GM21717 (cell line): ENCODE results near the gene SKIC3.
A peak's percentile ranks its signal among the peaks of the same experiment; 100 is the strongest.

ENCODE experiments used
- ATAC-seq: cut with Tn5 transposase; IDR thresholded peaks from one replicate; pipeline ENCODE4 v1.9.1; 2021; ENCODE audit warnings: mild to moderate bottlenecking, moderate library complexity; ENCODE audit not compliant: unreplicated experiment

SKIC3 gene

DNA sequence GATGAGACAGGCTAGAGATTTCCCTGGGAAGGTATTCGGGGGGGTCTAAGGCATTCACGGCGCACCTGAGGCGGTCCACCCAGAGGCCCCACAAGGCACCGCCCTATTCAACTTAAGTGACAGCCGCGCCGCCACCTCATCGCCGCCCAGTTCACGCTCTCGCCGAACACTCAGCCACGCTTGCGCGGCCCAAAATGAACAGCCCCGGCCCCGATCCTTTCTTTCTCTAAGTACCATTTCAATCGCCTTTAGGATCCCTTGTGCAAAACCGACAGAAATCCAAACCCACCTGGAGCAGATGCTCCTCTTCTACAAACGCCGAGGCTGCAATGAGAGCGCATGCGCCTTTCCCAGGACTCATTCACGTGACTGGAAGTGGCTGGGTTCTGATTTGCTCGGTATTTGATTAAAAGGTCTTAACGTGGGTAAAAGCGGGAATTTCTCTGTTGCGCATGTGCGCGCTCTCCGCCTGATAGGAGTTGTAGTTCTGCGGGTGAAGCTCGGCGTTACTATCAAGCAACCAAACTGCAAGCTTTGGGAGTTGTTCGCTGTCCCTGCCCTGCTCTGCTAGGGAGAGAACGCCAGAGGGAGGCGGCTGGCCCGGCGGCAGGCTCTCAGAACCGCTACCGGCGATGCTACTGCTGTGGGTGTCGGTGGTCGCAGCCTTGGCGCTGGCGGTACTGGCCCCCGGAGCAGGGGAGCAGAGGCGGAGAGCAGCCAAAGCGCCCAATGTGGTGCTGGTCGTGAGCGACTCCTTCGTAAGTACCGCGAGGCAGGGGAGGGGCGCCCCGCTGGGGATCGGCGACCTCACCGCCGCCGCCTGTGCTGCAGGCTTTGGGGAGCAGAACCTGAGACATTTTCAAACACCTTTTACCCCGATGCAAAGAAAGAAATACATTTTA is at the start of gene SKIC3, which contains the start of gene ARSK:
Gene SKIC3, minus strand, starts transcription at position 331 of the 902 bp plus-strand sequence. CDS start 7,827 bp downstream, outside the sequence.
Gene ARSK, plus strand, starts transcription at position 455 of the 902 bp plus-strand sequence. Its CDS starts 178 bp downstream, at position 633.
- ATAC-seq, result peak; percentile 88

DNA sequence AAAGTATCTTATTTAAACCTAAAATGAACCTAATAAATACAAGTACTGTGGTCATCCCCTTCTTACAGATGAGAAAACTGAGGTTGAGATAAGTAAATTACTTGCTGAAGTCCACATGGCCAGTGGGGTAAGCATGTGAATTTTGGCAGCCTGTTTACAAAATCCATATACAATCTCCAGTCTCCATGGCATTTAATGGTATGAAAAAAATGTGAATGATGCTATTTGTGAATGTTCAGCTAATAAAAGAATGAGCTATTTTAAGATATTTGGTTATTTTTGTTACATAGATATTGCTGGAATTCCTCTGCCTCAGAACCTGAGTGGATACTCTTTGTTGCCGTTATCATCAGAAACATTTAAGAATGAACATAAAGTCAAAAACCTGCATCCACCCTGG is 45.8 kb upstream of the SKIC3 start:
- ATAC-seq, result no peak

DNA sequence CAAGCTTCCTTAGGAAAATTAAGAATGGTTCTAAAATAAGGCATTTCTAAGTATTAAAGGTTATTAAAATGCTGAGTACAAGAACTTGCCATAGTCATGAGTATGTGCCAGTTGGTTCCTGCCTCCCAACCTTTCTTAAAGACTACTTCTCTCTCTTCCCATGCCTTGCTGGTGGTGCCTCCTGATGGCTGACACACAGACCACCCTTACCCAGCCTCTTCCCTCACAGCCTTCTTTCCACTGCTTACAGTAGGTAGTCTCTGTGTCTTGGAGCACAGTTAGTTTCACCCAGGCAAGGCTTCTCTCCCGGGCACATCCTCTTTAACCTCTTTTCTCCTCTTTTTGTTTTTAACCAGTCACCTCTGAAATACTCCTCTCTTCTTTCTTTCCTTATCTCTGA is 44.5 kb upstream of the SKIC3 start:
- ATAC-seq, result no peak

DNA sequence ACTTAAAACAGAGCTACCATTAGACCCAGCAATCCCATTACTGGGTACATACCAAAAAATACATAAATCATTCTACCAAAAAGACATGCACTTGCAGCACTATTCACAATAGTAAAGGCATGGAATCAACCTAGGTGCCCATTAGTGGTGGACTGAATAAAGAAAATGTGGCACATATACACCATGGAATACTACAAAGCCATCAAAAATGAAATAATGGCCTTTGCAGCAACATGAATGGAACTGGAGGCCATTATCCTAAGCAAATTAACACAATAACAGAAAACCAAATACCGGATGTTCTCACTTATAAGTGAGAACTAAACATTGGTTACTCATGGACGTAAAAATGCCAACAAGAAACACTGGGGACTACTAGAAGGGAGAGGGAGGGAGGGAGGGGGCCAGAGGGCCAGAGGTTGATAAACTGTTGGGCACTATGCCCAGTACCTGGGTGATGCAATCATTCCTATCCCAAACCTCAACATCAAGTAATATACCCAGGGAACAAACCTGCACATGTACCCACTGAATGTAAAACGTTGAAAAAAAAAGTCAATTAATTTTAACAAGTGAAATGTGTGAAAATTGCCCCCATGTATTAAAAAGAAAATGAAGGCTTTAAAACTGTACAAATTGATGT is 40.6 kb upstream of the SKIC3 start:
- ATAC-seq, result no peak

DNA sequence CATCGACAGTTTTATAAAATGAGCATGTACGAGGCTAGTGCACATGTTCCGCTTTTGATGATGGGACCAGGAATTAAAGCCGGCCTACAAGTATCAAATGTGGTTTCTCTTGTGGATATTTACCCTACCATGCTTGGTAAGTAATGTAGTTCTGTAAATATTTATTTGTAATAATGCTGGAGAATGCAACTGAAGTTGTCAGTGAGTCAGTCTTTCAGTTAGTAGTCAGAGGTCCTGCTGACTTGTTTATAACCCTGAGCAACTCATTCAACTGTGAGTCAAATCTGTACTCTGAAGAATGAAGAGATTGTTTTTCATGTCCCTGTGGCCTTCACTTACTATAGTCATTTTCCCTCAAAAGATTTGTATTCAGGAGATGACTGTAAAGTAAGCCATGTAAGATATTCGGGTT is 36.7 kb upstream of the SKIC3 start:
- peak; percentile 90 for ATAC-seq

DNA sequence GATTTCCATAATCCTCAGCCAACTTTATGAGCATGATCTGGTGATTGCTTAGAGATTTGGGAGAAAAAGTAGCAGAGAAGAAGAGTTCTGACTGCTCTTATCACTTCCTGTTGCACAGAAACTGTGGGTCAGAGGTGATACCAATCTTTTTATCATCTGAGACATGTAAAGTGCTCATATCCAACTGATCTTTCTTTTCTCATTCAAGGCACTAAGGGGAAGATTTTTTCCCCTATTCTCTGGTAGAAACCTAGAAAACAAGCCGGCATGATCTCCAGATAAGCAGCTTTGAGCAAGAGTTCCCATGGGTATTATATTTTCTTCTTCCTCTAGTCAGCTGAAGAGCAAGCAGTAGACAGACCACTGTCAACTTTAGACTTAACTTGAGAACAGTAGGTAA is 36.1 kb upstream of the SKIC3 start:
- no peak for ATAC-seq

DNA sequence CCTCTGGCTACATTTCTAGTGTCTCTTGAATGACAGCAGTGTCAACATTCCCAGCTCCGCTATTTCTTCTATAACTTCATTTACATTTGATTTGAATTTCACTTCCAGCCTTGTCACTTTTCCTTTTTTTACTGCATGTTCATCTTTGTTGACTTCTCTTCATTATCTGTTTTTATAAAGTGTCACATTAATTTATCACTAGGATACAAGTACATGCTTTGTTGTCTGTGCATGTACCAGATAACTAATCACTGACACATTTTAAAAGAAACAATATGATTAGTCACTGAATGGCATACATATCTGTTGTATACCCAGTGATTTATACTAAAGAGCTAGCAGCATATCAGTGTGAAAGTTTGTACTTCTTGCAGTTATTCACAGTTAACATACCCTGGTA is 29.2 kb upstream of the SKIC3 start:
- no peak for ATAC-seq

DNA sequence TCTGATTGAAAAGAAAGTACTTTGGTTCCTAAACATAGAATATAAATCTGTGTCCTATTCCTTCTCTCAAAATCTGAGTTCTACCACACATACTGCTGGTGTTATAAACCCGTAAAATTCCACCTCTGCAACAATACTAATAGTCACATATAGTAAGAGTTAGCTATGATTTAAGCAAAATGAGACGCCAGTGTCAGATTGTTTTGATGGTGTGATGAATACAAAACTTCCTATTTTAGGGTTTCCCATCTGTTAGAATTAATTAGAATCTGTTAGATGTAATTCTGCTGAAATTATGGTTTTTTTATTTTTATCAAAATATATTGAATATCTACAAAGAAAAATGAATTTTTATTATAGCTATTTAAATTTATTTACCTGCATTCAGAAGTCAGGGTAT is 26.8 kb upstream of the SKIC3 start:
- no peak for ATAC-seq

DNA sequence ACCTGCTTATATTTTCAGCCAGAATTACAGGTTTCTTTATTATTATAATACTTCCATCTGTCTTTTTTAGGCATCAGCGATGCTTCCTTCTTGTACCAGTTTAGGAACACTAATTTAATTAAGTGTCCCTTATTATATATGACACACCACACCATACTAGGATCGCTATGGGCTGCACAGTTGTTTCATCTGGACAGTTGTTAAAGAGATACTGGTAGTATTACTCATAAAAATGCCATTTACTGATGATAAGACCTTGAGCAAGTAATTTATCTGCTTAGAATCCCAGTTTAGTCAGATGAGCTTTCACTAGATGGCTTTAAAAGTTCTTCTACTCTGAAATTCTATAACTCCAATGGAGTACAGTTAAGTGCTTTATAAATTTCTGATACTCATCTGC is 17.2 kb upstream of the SKIC3 start:
- ATAC-seq, result no peak

DNA sequence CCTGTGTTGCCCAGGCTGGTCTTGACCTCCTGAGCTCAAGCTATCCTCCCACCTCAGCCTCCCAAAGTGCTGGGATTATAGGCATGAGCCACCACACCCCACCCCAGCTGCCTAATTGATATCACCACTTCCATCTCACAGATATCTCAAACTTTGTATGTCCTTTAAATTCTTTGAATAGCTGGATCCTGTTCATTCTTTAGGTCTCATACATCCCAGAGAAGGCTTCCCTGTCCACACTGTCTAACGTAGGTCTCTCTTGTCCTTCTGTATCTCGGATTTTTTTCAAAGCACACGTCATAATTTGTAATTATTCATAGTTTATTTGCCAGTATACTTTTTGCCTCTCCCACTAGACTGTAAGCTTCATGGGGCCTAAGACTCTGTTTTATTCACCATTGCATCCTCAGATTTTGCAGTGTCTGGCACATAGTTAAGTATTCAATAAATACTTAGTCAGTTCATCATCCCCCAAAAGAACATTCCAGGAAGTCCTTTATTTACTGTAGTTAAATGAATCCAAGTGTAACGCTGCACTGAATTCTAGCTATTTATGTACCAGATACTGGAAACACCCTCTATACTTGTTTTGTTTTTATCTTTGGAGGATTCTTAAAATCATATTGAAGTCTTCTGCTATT is 10.6 kb upstream of the SKIC3 start:
- no peak for ATAC-seq

DNA sequence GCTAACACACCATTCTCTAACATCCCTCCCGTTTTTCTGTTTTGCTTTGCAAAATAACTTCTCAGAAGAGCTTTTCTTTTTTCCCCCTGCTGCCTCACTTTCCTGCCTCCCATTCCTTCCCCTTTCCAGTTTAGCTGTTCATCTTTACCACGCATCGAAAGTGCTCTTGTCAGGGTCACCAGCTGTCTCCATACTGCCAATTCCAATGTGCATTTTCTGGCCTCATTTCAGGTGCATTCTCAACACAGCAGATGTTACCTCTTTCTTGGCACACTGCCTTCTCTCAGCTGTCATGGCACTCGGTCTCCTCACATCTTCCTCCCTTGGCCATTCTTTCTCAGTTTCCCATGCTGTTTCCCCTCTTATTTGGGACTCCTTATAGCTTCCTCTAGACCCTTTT is 9.7 kb upstream of the SKIC3 start:
- ATAC-seq, result no peak

DNA sequence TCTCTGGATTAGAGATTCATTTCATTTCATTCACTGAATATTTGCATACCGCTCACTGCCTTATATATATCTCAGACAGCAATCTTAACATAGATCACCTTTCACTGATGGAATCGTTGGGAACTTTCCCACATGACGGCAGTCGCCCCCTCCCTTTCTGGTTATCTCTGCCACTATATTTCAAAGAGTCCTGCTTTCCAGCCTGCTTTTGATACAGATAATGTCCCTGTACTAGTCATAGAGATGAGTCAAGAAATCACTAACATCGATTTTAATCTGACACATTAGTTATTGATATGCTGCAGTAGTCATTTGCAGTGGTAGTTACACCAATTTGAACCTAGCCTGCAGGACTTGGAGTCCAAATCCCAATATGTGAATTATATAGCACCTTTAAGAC is 8.6 kb upstream of the SKIC3 start:
- ATAC-seq, result no peak

DNA sequence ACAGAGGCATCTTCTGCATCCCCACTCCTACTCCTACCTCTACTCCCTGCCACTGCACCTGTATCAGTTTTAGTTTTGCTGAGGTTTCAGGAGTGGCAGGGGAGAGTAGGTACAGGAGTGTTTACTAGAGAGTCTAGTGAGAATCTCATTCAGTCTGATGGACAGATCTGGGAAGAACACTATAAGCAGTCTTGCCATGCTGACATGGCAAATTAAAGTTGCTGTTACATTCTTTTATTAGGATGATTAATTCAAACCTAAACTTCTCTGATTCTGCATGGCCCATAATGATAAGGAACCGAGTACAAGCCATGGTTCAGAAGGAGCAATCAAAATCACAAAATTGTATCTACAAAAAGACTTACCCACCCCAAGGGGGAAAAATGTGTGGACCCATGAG is 7.5 kb upstream of the SKIC3 start:
- ATAC-seq, result no peak

DNA sequence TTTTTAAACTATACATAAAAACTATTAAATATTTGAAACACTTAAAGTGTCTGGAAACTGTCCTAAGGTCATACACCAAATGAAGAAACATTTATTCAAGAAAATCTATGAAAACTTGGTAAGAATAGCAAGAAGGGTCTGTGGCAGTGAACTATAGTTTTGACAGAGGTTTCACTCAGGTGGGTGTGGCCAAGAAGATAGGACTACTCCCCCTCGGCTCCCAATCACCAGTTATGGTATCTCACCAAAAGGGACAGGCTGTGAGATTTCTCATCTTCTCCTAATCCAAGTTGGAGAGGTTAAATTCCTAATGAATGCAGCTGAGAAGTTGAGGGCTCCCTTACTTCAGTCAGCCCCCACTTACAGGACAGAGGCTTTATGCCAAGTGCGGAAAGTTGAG is 3.1 kb upstream of the SKIC3 start:
- no peak for ATAC-seq

DNA sequence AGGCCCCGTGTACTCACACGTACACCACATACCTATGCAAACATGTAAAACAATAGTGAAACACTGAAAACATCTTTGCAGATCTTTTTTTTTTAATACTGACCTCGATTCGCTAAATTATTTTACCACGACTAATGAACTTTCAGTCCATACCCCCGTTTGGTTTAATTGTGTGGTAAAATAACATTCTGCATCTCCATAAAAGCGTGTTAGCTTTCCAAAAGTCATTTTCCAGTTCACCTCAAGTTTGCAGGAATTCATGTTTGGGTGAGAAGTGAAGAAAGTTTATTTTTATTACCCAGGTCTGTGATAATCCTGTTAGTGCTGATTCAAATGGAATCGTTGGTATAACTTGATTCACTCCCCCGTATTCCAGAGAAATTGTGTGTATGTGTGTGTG is 776 bp upstream of the SKIC3 start:
- no peak for ATAC-seq

DNA sequence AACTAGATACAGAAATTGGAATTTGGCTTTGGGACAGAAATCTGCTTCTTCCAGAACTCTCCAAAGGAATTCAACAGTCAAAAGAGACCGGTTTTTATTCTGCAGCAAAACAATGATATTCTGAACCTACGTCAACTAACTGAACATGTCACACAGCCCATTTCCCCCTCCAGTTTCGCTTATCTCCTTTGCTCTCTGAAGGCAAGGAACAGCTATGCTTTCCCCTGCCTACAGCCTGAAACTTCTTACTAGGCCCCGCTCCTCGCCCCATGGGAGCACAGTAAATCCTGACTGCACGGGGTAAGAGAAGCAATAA is 488 bp downstream of the SKIC3 start:
- peak; percentile 34 for ATAC-seq

DNA sequence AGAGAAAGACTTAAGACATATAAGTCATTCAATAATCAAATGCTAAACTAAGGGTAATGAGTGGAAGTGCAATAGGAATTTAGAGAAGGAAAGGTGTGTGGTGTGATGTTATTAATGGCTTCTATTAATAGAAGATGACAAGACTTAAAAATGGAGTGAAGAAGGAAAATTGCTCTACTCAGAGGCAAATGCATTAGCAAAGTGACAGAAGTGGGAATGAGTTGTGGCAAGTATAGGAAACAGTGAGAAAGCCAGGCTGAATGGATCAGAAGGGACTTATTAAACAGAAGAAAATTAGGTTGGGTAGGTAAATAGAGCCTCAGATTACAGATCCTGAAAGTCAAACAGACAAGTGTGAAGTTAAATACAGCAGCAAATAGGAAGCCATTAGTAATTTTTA is 5.7 kb downstream of the SKIC3 start:
- no peak for ATAC-seq

DNA sequence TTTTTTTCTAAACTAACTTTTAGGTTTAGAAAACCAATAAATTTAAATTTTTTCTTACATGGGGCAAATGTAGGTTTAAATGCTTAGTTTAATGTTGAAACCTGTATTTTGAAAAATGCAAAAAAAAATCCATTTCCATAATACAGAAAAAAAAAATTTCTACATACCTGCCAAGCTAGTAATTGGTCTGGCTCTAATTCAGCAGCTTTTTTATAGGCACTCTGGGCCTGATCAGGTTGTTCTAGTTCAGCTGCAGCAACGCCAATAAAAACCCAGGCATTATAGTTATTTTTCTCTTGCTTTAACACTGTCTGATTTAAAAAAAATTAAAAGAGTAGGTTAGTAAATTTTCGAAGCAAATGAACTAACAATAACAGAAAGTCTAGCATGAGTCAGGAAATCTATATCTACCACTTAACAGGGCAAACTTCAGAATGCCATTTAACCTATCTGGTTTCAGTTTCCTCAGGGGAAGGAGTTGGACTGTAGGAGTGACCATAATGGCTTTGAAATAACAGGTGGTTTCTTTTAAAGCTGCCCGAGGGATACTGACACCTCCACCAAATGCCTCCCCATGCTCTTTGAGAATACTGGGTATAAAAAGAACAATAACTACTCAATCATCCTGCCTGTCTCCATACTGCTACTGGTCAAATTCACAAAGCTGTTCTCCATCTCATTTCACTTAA is 11.6 kb downstream of the SKIC3 start:
- ATAC-seq, result no peak

DNA sequence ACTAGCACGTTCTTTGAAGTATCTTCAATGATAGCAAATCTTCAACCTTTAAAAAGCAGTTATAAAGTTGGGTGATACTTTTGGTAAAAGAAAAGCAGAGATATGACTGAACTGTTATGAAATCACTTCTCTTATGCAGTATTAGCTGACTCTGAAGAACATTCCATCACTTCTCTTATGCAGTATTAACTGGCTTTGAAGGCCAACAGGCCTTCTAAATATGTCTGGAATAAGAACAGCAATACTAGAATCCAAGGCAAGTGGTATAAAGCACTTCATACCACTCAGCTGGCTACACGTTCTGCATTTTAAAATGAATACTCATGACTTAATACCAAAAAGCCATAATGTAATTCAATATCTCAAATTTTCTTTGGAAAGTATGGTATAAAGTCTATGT is 17.3 kb downstream of the SKIC3 start:
- no peak for ATAC-seq

DNA sequence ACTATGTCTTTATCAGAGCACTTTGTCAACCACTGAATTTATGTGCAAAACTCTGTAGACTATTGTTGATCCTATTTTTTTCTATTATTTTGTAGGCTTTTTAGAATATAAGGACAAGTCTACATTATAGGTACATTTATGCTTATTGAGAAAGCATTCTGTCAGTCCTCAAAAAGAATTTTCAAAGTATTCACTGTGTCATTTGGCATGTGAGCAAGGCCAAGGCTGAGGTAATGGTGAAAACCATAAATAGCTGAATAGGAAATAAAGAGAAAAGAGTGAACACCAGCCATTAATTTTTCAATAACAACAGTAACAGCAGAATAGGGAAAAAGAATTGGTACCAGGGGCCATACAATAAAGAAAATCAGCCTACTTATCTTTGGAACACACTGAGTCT is 21.0 kb downstream of the SKIC3 start:
- no peak for ATAC-seq

DNA sequence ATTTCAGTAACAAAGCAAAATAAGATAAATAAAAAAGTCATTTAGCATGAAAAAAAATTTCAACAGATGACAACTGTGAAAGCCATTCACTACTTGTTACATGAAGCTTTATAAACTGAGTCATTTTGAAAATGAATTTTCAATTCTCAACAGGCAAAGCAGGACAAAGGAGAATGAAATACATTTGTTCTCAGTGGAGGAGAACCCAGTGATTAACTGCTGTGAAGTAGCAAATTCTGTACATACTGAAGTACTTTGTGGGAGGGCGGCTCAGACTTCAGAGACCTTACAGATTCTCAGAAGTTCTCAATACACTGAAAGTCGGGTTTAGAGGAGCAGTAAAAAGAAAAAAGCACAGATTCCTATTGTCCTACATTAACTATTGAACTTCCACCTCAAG is 21.7 kb downstream of the SKIC3 start:
- ATAC-seq, result no peak
